HG03066 (cell line): ENCODE results near the gene NHERF2.

ENCODE experiments used
- ATAC-seq: cut with Tn5 transposase; IDR thresholded peaks from one replicate; pipeline ENCODE4 v1.9.1; 2021; ENCODE audit warnings: low read depth; ENCODE audit not compliant: unreplicated experiment

NHERF2 gene

DNA sequence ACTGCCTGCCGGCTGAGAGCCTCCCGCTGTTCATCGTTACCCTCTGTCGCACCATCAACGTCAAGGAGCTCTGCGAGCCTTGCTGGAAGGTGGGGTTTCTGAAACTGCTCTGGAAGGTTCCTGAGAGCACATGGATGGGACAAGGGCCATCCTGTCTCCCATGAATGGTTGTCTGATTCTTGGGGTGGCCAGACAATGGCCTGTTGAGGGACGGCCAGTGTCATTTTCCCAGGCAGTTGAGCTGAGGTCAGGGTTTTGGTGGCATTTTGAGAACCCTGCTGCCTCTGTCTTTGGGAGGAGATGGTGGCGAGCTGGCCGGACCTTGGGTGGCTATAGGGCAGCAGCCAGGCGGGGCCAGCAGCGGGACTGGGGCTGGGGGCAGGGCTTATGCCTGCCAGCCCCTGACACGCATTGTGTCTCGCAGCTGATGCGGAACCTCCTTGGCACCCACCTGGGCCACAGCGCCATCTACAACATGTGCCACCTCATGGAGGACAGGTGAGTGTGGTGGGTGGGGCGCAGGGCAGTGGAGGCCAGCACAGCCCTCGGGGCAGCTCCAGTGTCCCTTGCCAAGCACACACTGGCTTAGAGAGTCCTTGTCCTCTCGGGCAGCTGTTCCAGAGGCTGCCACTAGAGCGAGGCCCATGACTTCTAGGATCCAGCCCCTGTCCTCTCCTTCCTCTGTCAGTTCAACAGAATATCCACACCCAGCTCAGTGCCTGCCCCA lies 30.1 kb downstream of the NHERF2 start:
- ATAC-seq = no peak

DNA sequence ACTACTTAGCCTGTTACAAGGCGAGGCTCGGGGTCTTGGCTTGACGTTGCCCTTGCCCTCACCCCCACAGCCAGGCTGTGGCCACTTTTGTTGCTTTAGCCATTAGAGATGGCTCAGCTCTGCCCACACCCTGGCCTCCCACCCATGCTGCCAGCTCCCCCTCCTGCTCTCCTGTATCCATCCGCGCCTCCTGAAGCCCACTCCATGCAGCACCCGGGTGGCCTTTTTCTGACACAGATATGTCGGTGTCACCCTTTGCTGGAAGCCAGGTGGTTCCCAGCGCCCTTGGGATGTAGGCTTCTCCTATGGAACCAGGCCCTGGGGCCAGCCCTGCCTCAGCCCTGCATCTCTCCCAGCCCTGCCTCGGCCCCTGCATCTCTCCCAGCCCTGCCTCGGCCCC lies 30.7 kb downstream of the NHERF2 start:
- ATAC-seq = no peak

DNA sequence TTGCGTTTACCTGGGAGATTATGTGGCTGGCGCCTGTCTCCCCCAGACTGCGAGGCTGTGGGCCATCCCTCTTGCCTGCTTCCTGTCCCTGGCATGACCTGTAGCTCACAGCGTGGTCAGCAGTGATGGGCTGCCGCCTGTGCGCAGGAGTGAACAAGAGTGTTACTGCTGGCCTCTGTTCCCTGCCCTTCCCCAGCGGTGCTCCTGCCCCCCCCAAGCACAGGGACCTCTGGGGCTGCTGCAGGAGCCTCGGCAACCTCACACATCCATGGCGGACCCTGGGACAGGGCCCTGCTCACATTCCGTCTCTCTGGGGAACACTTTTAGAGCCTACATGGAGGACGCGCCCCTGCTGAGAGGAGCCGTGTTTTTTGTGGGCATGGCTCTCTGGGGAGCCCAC lies 31.7 kb downstream of the NHERF2 start:
- ATAC-seq = no peak

DNA sequence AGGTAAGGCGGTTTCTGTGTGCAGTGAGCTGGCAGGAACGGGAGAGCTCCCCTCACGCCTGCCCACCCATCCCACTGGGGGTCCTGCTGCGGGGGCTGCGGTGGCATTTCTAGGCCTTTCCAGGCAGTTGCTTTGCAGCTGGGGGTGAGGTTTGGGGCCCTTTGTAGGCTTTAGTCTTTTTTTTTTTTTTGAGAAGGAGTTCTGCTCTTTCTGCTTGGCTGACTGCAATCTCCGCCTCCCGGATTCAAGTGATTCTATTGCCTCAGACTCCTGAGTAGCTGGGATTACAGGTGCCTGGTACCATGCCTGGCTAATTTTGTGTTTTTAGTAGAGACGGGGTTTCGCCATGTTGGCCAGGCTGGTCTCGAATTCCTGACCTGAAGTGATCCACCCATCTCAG lies 32.2 kb downstream of the NHERF2 start:
- ATAC-seq = no peak

DNA sequence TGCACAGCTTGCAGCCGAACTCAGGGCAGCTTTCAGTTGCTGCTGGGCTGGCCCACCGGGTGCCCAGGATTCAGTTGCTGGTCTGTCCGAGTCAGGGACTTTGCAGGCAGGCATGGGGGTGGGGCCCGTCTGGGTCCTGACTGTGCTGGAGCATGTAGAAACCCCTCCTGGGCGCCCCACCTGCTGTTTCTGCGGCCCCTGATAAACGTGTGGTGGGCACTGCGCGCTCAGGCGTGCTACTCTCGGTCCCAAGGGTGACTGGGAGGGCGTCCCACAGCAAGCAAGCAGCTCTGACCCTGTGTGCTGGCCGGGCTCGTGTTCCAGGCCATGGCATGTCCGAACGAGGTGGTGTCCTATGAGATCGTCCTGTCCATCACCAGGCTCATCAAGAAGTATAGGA lies 33.6 kb downstream of the NHERF2 start:
- no peak for ATAC-seq

DNA sequence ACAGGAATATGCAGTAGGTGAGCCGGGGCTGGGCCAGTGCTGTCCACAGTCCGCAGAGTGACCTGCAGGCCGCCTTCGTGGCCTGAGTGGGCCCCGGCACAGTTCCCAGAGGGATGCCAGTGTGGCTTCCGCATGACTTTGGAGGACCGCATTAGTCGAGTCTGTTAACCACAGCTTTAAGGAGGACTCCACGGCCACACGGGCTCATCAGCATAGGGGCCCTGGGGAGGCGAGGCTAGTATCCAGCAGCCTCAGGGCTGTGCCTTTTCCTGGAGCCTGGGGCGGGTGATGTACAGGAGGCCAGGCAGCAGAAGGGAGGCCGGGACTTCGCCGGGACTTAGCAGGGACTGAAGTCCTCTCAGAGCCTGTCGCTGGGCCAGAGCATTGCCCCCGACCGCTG lies 34.3 kb downstream of the NHERF2 start:
- no peak for ATAC-seq

DNA sequence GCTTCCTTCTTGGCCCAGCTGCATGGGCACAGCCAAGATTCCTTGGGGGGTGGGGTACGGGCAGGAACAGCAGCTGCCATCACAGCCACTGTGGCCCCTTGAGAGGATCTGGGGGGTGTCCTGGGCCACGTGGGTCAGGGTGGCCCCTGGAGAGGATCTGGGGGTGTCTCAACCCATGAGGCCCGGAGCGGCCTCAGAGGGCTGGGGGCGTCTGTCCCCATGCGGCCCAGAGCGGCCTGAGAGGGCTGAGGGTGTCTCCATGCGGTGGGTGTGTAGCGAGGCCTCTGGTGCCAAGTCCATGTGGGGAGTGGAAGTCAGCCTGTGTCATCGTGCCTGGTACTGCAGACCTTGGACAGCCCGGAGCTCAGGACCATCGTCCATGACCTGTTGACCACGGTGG lies 34.8 kb downstream of the NHERF2 start:
- ATAC-seq = no peak

DNA sequence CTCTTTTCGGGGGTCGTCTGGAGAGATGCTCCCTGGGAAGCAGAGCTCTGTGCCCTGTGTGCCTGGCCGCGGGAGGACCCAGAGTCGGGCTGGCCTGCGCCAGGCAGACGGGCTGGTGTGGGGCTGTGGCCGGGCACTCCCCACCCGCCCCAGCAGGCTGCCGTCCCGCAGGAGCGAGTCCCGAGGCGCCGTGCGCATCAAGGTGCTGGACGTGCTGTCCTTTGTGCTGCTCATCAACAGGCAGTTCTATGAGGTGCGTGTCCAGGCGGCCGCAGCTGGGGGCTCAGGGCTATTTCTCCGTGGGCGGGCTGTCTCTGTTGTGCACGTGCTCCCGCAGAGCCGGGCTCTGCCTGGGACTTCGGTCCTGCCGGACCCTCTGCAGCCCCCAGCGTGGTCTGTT lies 36.1 kb downstream of the NHERF2 start:
- no peak for ATAC-seq

DNA sequence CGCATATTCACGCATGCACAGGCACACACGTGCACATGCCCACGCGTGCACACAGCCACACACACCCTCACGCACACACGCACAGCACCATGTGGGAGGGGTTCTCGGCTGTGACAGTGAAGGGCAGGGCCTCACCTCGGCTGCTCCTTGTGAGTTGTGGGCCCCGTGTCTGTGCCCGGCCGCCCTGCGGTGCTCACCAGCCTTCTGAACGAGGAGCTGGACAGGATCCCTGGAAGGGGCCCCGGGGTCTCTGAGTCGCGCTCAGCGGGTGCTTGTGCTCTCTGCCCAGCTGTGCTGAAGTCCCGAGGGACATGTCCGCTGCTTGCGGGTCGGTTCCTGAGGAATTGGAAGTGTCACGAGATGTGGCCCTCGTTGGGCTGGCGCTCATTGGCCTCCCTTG lies 37.2 kb downstream of the NHERF2 start:
- ATAC-seq = no peak

DNA sequence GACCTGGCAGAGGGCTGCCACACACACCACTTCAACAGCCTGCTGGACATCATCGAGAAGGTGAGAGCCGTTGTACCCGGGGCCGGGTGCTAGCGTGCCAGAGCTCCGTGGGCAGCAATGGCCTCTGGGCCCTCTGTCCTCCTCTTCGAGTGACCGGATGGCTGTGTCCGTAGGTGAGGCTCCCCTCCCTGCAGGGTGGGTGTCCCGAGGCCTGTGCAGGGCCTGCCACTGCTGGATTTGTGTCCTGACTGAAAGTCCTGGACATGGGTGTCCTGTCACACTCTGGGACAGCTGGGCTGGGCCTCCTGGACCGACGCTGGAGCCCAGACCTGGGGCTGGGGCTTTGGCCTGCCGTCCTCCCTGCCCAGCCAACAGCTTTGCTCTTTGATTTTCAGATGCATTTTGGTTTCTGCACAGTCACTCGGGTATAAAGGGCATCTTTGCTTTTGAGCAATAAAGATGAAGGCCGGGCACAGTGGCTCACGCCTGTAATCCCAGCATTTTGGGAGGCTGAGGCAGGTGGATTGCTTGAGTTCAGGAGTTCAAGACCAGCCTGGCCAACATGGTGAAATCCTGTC lies 37.8 kb downstream of the NHERF2 start:
- no peak for ATAC-seq

DNA sequence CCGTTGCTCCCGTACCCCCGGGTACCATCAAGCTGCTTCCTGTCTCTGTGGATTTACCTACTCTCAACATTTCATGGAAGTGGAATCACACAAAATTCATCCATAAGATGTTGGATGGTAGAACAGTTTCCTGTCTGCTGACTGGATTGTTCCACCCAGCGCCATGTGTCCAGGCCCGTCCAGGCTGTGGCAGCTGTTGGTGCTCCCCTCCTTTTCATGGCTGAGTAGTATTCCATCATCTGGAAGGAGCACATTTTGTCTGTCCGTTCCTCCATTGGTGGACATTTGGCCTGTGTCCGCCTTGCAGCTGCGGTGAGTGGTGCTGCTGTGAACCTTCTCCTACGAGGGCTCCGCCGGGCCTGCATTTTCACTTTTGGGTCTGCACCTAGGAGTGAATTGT lies 39.4 kb downstream of the NHERF2 start:
- no peak for ATAC-seq

DNA sequence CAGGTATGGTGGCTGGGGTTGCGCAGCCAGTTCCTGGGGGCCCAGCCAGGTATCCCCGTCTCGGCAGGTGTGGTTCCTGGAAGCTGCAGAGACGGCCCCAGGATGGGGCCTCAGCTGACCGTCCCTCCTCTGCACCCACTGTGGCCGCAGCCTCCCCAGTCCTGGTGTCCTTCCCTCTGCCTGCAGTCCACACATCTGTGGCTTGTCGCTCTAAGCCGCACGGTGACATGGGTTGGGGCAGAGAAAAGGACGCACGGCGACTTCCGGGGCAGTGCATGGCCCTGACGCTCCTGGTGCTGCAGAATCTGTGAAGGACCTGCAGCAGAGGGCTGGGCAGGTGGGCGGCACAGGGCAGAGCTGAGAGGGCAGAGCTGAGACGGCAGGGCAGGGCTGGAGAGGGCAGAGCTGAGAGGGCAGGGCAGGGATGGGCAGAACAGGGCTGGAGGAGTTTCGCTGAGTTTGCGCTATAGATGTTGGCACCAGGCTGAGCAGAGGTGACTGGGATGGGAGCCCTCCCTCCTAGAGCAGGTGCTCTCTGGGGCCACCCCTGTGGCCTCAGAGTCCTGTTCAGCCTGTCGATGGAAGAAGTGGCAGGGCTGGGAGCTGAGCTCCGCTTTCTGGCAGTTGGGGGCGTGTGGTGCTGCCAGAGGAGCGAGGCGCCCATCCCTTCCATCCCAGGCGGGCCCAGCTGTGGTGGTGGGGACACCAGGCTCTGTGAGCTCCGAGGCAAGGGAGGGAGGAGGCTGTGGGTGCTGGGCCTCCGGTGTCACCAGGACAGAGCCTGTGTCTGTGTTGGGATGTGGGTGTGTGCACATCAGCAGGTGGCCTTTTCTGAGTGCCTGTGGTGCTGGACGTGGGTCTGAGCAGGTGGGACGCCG lies 44.1 kb downstream of the NHERF2 start:
- no peak for ATAC-seq

DNA sequence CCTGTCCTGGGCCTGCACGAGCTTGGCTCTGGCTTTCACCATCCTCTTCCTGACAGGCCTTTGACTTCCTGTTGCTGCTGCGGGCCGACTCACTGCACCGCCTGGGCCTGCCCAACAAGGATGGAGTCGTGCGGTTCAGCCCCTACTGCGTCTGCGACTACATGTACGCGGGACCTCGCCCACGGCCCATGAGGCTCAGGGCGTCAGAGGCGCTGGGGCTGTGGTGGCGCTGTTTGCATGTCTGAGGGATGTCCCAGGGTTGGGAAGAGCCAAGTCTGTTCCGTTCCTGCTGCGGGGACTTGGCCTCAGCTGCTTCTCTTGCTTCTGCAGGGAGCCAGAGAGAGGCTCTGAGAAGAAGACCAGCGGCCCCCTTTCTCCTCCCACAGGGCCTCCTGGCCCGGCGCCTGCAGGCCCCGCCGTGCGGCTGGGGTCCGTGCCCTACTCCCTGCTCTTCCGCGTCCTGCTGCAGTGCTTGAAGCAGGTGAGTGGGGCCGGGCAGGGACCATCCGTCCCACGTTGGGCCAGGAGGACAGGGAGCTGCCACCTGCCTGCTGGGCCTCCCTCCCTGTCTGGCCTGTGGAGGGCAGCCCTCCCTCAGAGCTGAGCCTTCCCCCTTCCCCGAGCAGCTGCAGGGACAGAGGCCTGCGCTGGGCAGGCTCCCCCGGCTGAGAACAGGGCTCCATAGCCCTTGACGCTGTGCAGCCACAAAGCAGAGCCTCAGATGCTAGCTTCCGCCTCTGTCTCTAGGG lies 44.9 kb downstream of the NHERF2 start:
- no peak for ATAC-seq

DNA sequence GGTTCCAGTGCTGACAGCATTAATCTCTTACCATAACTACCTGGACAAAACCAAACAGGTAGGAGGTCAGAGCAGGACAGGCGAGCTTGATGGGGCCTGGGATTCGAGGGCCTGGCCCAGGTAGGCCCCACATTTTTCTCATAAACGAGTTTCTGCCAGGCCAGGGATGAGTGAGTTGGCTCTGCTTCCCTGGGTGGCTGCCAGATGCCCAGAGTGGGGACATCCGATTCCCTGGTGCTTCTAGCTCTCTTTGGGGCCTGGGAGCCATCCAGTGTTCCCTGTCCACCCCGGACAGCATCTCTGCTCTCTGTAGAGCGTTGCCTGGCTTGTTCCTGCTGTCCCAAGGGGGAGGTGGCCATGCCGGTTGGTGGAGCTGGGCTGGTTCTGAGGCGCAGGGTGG lies 46.2 kb downstream of the NHERF2 start:
- ATAC-seq = no peak

DNA sequence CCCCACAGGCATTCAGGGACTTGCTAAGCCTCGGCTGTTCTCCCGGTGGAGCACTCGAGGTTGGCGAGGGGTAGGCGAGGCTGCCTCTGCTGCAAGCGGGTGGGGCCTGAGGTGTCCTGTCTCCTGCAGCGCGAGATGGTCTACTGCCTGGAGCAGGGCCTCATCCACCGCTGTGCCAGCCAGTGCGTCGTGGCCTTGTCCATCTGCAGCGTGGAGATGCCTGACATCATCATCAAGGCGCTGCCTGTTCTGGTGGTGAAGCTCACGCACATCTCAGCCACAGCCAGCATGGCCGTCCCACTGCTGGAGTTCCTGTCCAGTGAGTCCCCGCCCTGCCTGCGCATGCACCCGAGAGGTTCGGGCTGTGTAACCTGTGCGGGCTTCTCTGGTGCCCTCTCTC lies 47.4 kb downstream of the NHERF2 start:
- no peak for ATAC-seq

DNA sequence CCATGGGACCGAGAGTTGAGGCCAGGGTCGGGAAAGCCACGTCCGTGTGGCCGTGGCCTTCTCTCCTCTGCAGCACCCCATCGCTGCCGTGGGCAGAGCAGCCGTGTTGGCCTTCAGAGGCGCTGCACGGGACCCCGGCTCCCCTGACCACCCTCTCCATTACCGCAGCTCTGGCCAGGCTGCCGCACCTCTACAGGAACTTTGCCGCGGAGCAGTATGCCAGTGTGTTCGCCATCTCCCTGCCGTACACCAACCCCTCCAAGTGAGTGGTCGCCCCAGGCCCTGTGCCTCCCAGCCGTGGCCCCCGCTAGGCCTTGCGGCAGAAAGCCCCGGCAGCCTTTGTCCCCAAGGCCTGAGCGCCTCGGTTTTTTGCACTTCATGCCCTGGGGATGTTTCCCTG lies 48.9 kb downstream of the NHERF2 start:
- no peak for ATAC-seq

DNA sequence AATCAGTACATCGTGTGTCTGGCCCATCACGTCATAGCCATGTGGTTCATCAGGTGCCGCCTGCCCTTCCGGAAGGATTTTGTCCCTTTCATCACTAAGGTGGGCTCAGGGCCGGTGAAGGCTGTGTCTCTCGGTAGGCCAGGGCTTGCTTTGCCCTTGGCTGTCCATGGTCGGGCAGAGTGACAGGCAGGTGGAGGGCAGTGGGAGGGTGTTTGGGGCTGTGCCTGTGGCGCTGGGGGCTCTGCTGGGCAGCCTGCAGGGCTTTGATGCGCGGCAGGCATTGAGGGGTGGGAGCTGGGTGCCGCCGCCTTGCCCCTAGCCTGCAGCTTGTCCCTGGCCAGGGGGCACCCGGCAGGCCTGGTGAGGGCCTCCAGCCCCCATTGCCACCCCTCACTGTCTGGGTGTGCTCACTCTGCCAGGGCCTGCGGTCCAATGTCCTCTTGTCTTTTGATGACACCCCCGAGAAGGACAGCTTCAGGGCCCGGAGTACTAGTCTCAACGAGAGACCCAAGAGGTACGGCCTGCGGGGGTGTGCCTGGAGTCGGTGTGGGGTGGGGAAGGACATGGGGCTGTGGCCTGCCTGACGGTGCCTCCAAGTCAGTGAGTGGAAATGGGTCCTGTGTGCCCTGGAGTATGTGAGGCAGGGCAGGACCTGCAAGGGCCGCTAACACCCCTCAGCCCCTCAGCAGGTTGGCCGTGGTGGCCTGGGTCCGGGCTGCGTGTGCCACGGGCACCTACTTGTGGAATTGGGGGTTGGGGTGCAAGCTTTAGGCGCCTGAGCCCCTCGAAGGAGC lies 49.6 kb downstream of the NHERF2 start:
- ATAC-seq = no peak

DNA sequence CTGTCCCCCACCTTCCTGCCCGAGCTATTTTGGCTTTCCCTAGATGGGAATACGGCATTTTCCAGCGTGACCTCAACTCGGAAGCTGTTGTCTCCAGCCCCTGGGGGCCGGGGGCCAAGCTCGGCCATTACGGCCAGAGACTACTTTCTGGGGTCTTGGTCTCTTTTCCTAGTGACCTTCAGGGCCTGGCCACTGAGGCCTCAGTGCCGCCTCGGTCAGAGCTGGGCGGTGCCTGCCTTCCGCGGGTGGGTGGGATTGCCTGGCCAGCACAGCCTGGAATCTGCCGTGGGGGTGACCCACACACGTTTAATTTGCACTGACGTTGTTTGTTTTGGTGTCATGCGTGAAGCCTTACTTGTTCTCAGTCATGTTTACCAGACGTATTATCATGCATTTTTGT lies 50.3 kb downstream of the NHERF2 start:
- ATAC-seq = no peak

DNA sequence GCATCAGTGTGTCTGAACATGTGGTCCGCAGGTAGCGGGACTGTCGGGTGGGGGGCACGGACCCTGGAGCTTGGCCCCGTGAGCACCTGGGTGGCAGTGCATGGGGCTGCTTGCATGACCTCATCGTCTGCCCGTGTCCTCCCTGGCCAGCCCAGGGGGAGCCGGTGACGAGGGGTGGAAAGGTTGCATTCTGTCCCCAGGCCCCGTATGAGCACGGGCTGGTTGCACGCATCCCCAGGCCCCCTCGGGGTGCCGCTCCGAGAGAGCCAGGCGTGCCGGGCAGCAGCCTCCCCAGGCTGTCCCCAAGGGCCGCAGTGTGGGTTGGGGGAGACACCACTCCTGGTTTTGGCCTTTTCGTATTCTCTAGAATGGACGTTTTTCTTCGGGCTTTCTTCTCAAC lies 51.0 kb downstream of the NHERF2 start:
- no peak for ATAC-seq

DNA sequence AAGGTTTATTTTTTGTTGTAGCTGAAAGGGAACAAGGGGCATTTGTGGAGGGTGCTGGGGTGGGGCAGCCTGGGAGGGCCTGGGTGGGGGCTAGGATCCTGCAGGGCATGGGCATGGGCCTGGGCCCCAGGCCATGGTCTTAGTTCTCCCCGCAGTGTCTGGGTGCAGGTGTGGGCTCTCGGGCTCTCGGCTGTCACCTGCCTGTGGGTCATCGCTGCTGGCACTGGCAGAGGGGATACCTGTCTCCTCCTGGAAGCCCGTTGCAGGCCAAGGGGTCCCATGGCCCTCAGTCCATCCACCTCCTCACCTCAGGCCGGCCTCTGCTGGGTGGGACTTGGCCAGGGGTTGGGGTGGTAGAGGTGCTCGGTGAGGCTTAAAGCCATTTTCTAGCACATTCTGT lies 51.4 kb downstream of the NHERF2 start:
- no peak for ATAC-seq
